GM19455 (cell line): ENCODE measurements around the gene NGFR.

Experiments
- ATAC-seq: cut with Tn5 transposase; IDR thresholded peaks from one replicate; pipeline ENCODE4 v1.9.1; 2021; ENCODE audit not compliant: unreplicated experiment

NGFR gene

GRCh38 chr17:49468811-49469385, 26.2 kb upstream of the NGFR start:
- no peak for ATAC-seq

GRCh38 chr17:49469831-49470810, 25.0 kb upstream of the NGFR start:
- ATAC-seq, result no peak

GRCh38 chr17:49471089-49471683, 23.9 kb upstream of the NGFR start:
- no peak for ATAC-seq

GRCh38 chr17:49471769-49472168, 23.3 kb upstream of the NGFR start:
- ATAC-seq, result no peak

- ATAC-seq, result no peak
Measured at GRCh38 chr17:49472527-49472926, 22.6 kb upstream of the NGFR start.

- no peak for ATAC-seq
Measured at GRCh38 chr17:49473900-49474751, 21.0 kb upstream of the NGFR start.

GRCh38 chr17:49477709-49478108, 17.4 kb upstream of the NGFR start:
- no peak for ATAC-seq

- ATAC-seq, result no peak
Measured at GRCh38 chr17:49480836-49481615, 14.1 kb upstream of the NGFR start.

GRCh38 chr17:49482144-49482817, 12.8 kb upstream of the NGFR start:
- ATAC-seq, result no peak

- no peak for ATAC-seq
Measured at GRCh38 chr17:49483599-49484509, 11.2 kb upstream of the NGFR start.

GRCh38 chr17:49484588-49484987, 10.5 kb upstream of the NGFR start:
- ATAC-seq, result no peak

GRCh38 chr17:49486012-49486641, 9.0 kb upstream of the NGFR start:
- no peak for ATAC-seq

GRCh38 chr17:49487183-49487582, 7.9 kb upstream of the NGFR start:
- ATAC-seq, result no peak

- ATAC-seq, result no peak
Measured at GRCh38 chr17:49488612-49489011, 6.5 kb upstream of the NGFR start.

- no peak for ATAC-seq
Measured at GRCh38 chr17:49489348-49489747, 5.7 kb upstream of the NGFR start.

GRCh38 chr17:49490276-49490675, 4.8 kb upstream of the NGFR start:
- no peak for ATAC-seq

GRCh38 chr17:49491192-49491769, 3.8 kb upstream of the NGFR start:
- ATAC-seq, result no peak
